Keratinocyte (primary cell): Measurements from ENCODE around the gene PAX7. TPM values are rescaled to one million over a fixed set of nuclear protein-coding genes. Genes with fewer than 3 reads are reported as not detected.

Source experiments
- DNase-seq: peaks from one replicate; pipeline ENCODE4 v3.0.0-alpha.2; 2011; ENCODE audit warnings: low read depth, missing footprints, low spot score
- FAIRE-seq: peaks from 2 replicates; lab custom pipeline; 2011; peaks lifted over from hg19 to GRCh38; lab: Jason Lieb, UNC
- H2AFZ ChIP-seq: 2 replicates; pipeline ENCODE4 v1.6.0; 2012; ENCODE audit warnings: low read length, control low read depth, inconsistent platforms; ENCODE audit not compliant: control insufficient read depth
- H3K27ac ChIP-seq: 2 replicates; pipeline ENCODE4 v1.5.1; 2011; ENCODE audit warnings: low read length; ENCODE audit not compliant: control insufficient read depth, insufficient read depth
- H3K27me3 ChIP-seq: 3 replicates; pipeline ENCODE4 v1.6.0; 2011; ENCODE audit warnings: low read length; ENCODE audit not compliant: control insufficient read depth, insufficient read depth; ENCODE audit errors: extremely low read depth
- H3K36me3 ChIP-seq, 2 experiments: 2 replicates in 1 of 2; 3 replicates in 1 of 2; pipeline ENCODE4 v1.5.1; 2011; ENCODE audit warnings: low read length in 2 of 2, mild to moderate bottlenecking in 1 of 2; ENCODE audit not compliant: control insufficient read depth in 2 of 2, insufficient read depth in 2 of 2; ENCODE audit errors: extremely low read depth in 1 of 2
- H3K4me1 ChIP-seq: 3 replicates; pipeline ENCODE4 v1.5.1; 2011; ENCODE audit warnings: low read length; ENCODE audit not compliant: control insufficient read depth, insufficient read depth; ENCODE audit errors: extremely low read depth
- H3K4me2 ChIP-seq: 3 replicates; pipeline ENCODE4 v1.6.0; 2011; ENCODE audit warnings: low read depth, low read length; ENCODE audit not compliant: control insufficient read depth, insufficient read depth; ENCODE audit errors: extremely low read depth
- H3K4me3 ChIP-seq, 3 experiments: fragments of 200-600 bp in 1 of 3; sonication (generic) in 1 of 3; 2 replicates in 2 of 3; 3 replicates in 1 of 3; pipeline ENCODE4 v1.5.1; 2011 to 2016; ENCODE audit warnings: low read length in 3 of 3, mild to moderate bottlenecking in 3 of 3, control low read depth in 2 of 3, inconsistent platforms in 1 of 3, low read depth in 1 of 3, mixed read lengths in 1 of 3, mixed run types in 1 of 3, moderate library complexity in 1 of 3; ENCODE audit not compliant: control insufficient read depth in 2 of 3, insufficient read depth in 2 of 3; ENCODE audit errors: extremely low read depth in 1 of 3
- H3K79me2 ChIP-seq: 2 replicates; pipeline ENCODE4 v1.6.0; 2012; ENCODE audit warnings: low read length; ENCODE audit not compliant: control insufficient read depth, insufficient read depth
- H3K9ac ChIP-seq: 3 replicates; pipeline ENCODE4 v1.6.0; 2011; ENCODE audit warnings: low read length; ENCODE audit not compliant: control insufficient read depth, insufficient read depth; ENCODE audit errors: extremely low read depth
- H3K9me1 ChIP-seq: 3 replicates; pipeline ENCODE4 v1.6.0; 2011; ENCODE audit warnings: low read length; ENCODE audit not compliant: control insufficient read depth, insufficient read depth; ENCODE audit errors: extremely low read depth
- H3K9me3 ChIP-seq: 2 replicates; pipeline ENCODE4 v1.5.1; 2012; ENCODE audit warnings: low read depth, low read length; ENCODE audit not compliant: control insufficient read depth
- H4K20me1 ChIP-seq: 3 replicates; pipeline ENCODE4 v1.6.0; 2011; ENCODE audit warnings: low read length; ENCODE audit not compliant: control insufficient read depth, insufficient read depth; ENCODE audit errors: extremely low read depth
- CTCF ChIP-seq, 3 experiments: IDR thresholded peaks in 1 of 3; conservative IDR thresholded peaks in 1 of 3; optimal IDR thresholded peaks in 1 of 3; 2 replicates in 2 of 3; 3 replicates in 1 of 3; pipeline versions ENCODE3 to v1.5.1; 2011; ENCODE audit warnings: low read length in 3 of 3, mild to moderate bottlenecking in 3 of 3, moderate library complexity in 2 of 3, control low read depth in 1 of 3, inconsistent platforms in 1 of 3; ENCODE audit not compliant: insufficient read depth in 2 of 3; ENCODE audit errors: extremely low read depth in 1 of 3
- EZH2 ChIP-seq: IDR thresholded peaks from one replicate; pipeline ENCODE4 v1.6.1; 2012; ENCODE audit warnings: inconsistent platforms, mild to moderate bottlenecking, low read length, moderate library complexity
- dilution Hi-C: fragments of 300-500 bp; cut with MboI; formaldehyde crosslinking; loops from one replicate; pipeline ENCODE4 v1.7.0; 2020; ENCODE audit warnings: low sequenced_read_pairs; ENCODE audit not compliant: extremely low pct_ligation_motif_present
- polyA plus RNA-seq, 5 experiments: library from polyadenylated mRNA; depleted of rRNA in 3 of 5; stranded (reverse) in 3 of 5; stranded (forward) in 1 of 5; unstranded in 1 of 5; fragments of >200 nt; gene quantifications; 1 replicate in 1 of 5; 2 replicates in 3 of 5; 3 replicates in 1 of 5; pipeline versions ENCODE4 v1.2.1 to v1.2.3, GENCODE V29; 2011 to 2012; ENCODE audit warnings: missing spikeins in 2 of 5, low read depth in 1 of 5, low replicate concordance in 1 of 5

The PAX7 gene
- polyA plus RNA-seq, 1 donor (not counting 4 experiments of a cell fraction or from before 2014, with no cell fraction given) = not detected

GRCh38 chr1:18732686-18733085 lies 102.0 kb downstream of the PAX7 start:
- dilution Hi-C loops = no loop called here
- H3K9me3 ChIP-seq = no peaks in the 10 kb centered on the region

DNA sequence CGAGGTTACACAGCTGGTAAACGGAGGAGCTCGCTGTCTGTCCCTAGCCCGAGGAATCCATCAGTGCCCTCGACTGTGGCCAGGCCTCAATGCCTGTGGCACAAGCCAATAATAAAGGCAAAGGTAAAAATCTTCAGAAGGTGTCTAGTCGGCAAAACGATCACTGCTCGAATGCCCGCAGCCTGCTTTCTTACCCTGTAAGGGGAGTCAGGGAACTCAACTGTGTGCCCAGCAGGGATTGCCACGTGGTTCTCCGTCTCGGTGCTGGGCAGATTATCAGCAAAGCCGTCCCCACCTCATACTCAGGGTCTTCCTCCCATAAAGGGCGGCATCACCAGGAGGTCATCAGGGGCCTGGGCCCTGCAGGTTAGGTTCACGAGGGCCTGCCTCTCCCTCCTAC lies 103.4 kb downstream of the PAX7 start:
- Histone ChIP-seq H3K9ac (no peak overlapping the region), H3K9me1 (no peaks in the 10 kb centered on the region), H3K36me3 (no peaks in the 10 kb centered on the region), H3K4me2 (no peak overlapping the region), H3K9me3 (no peaks in the 10 kb centered on the region), H3K27ac (no peak overlapping the region), H4K20me1 (no peaks in the 10 kb centered on the region), H3K4me3 (no peak overlapping the region), H3K4me1 (no peaks in the 10 kb centered on the region), H2AFZ (no peak overlapping the region), H3K79me2 (no peaks in the 10 kb centered on the region), H3K27me3 (peaks cover 6% of the 10 kb centered on the region)
- DNase-seq (no peak), FAIRE-seq (no peak)
- no peak for TF ChIP-seq EZH2
- TF ChIP-seq CTCF (optimal IDR thresholded peaks at IDR 0.05 in 1 of 3, IDR thresholded peaks at IDR 0.05 in 1 of 3, conservative IDR thresholded peaks at IDR 0.05 in 1 of 3; ENCODE audit: extremely low read depth in 1 of 3, insufficient read depth in 2 of 3, low read length in 3 of 3) = no peak
- dilution Hi-C loops = no loop called here

More at GRCh38 chr1:18732686-18733085, 102.0 kb downstream of the PAX7 start:
- Histone ChIP-seq H3K27me3 (peaks cover 6% of the 10 kb centered on the region), H3K79me2 (no peaks in the 10 kb centered on the region), H3K9ac (no peak overlapping the region), H3K9me1 (no peaks in the 10 kb centered on the region), H4K20me1 (no peaks in the 10 kb centered on the region), H3K4me3 (no peak overlapping the region), H2AFZ (no peak overlapping the region), H3K36me3 (no peaks in the 10 kb centered on the region), H3K4me2 (no peak overlapping the region), H3K4me1 (no peaks in the 10 kb centered on the region), H3K27ac (no peak overlapping the region)
- FAIRE-seq = no peak
- TF ChIP-seq EZH2 = no peak
- TF ChIP-seq CTCF (optimal IDR thresholded peaks at IDR 0.05 in 1 of 3, IDR thresholded peaks at IDR 0.05 in 1 of 3, conservative IDR thresholded peaks at IDR 0.05 in 1 of 3; ENCODE audit: extremely low read depth in 1 of 3, insufficient read depth in 2 of 3, low read length in 3 of 3) = no peak
- DNase-seq = no peak
